Natural killer cell treated with Interleukin-12 subunit alpha and Interleukin-12 subunit beta and Interleukin-15 and Interleukin-18, amount 100 ng/mL, for 72 hours (primary cell): ENCODE results near the gene SCLT1. TPM values are rescaled to one million over a fixed set of nuclear protein-coding genes. Genes with fewer than 3 reads are reported as not detected.
A peak's percentile ranks its signal among the peaks of the same experiment; 100 is the strongest.

ENCODE experiments used
- ATAC-seq, 2 donors: fragments of 150-1000 bp; cut with Tn5 transposase in 1 of 2; sonication (Bioruptor Pico), chemical (Tn5 transposase) in 1 of 2; 2 replicates each; pipeline ENCODE4 v1.10.0; 2021
- DNase-seq: peaks from one replicate; pipeline ENCODE4 v3.0.0; 2022; ENCODE audit warnings: low spot score
- H3K27ac Mint-ChIP-seq, 2 donors: 1 replicate in 1 of 2; 2 replicates in 1 of 2; pipeline ENCODE4 v1.8.0; 2022; ENCODE audit warnings: mixed read lengths in 2 of 2, mild to moderate bottlenecking in 1 of 2, moderate library complexity in 1 of 2
- H3K27me3 Mint-ChIP-seq, 2 donors: 1 replicate in 1 of 2; 2 replicates in 1 of 2; pipeline ENCODE4 v1.8.0; 2022; ENCODE audit warnings: mixed read lengths in 2 of 2
- H3K36me3 Mint-ChIP-seq: one replicate; pipeline ENCODE4 v1.8.0; 2022; ENCODE audit warnings: mixed read lengths
- H3K4me1 Mint-ChIP-seq, 2 donors: 1 replicate in 1 of 2; 2 replicates in 1 of 2; pipeline ENCODE4 v1.8.0; 2022; ENCODE audit warnings: low read depth in 2 of 2, mixed read lengths in 2 of 2, mild to moderate bottlenecking in 1 of 2
- H3K4me3 Mint-ChIP-seq: one replicate; pipeline ENCODE4 v1.8.0; 2022; ENCODE audit warnings: mixed read lengths
- H3K9me3 Mint-ChIP-seq: 2 replicates; pipeline ENCODE4 v1.8.0; 2022; ENCODE audit warnings: mixed read lengths
- total RNA-seq, 2 donors: library from RNA; stranded (reverse); gene quantifications; one replicate each; pipeline ENCODE4 v1.2.3, GENCODE V29; 2022

The SCLT1 gene
- total RNA-seq, 2 donors from 2014 or later = 29.6 to 38.0 TPM

GRCh38 chr4:128869776-128870509 is 223.4 kb downstream of the SCLT1 start:
- Mint-ChIP-seq H3K36me3 (peaks cover 39% of the 10 kb centered on the region), H3K27me3 (no peaks in the 10 kb centered on the region)
- DNase-seq = no peak

GRCh38 chr4:128868758-128869157 is 224.6 kb downstream of the SCLT1 start:
- no peak for DNase-seq
- peak in 1 of 2 donors; percentile 21 for ATAC-seq
- Mint-ChIP-seq H3K27me3 (no peaks in the 10 kb centered on the region), H3K9me3 (no peaks in the 10 kb centered on the region), H3K27ac (peak overlapping the region; percentile 11 to 22), H3K4me1 (peaks cover 19 to 29% of the 10 kb centered on the region in 2 donors), H3K36me3 (peaks cover 37% of the 10 kb centered on the region), H3K4me3 (no peak overlapping the region)

More at GRCh38 chr4:128869776-128870509, 223.4 kb downstream of the SCLT1 start:
- H3K27ac Mint-ChIP-seq = peak overlapping the region; percentile 11 to 57
- H3K4me1 Mint-ChIP-seq = peaks cover 16 to 29% of the 10 kb centered on the region in 2 donors
- no peaks in the 10 kb centered on the region for H3K9me3 Mint-ChIP-seq
- no peak for ATAC-seq
- H3K4me3 Mint-ChIP-seq = no peak overlapping the region

GRCh38 chr4:128866691-128867090 is 226.6 kb downstream of the SCLT1 start:
- no peaks in the 10 kb centered on the region for H3K27me3 Mint-ChIP-seq
- H3K4me3 Mint-ChIP-seq = no peak overlapping the region
- H3K27ac Mint-ChIP-seq = peak overlapping the region; percentile 17 to 61
- H3K36me3 Mint-ChIP-seq = peaks cover 29% of the 10 kb centered on the region
- ATAC-seq = no peak
- H3K9me3 Mint-ChIP-seq = no peaks in the 10 kb centered on the region
- H3K4me1 Mint-ChIP-seq = peaks cover 38 to 47% of the 10 kb centered on the region in 2 donors
- DNase-seq = no peak

GRCh38 chr4:128866269-128866668 is 227.1 kb downstream of the SCLT1 start:
- DNase-seq (no peak), ATAC-seq (no peak)
- Mint-ChIP-seq H3K27ac (peak overlapping the region; percentile 17 to 61), H3K4me3 (no peak overlapping the region), H3K27me3 (no peaks in the 10 kb centered on the region), H3K4me1 (peaks cover 41 to 47% of the 10 kb centered on the region in 2 donors), H3K9me3 (no peaks in the 10 kb centered on the region), H3K36me3 (peaks cover 27% of the 10 kb centered on the region)

- Mint-ChIP-seq H3K4me1 (peaks cover 44 to 46% of the 10 kb centered on the region in 2 donors), H3K27ac (peak overlapping the region; percentile 28 to 51), H3K4me3 (no peak overlapping the region), H3K36me3 (peaks cover 24% of the 10 kb centered on the region), H3K27me3 (no peaks in the 10 kb centered on the region), H3K9me3 (no peaks in the 10 kb centered on the region)
- ATAC-seq (no peak), DNase-seq (no peak)
These were observed 228.2 kb downstream of the SCLT1 start for GRCh38 chr4:128865132-128865531.

GRCh38 chr4:128863312-128864075 is 229.8 kb downstream of the SCLT1 start:
- ATAC-seq (no peak), DNase-seq (peak; percentile 67)
- Mint-ChIP-seq H3K27me3 (no peaks in the 10 kb centered on the region), H3K36me3 (peaks cover 33% of the 10 kb centered on the region), H3K27ac (peak overlapping the region; percentile 70 to 81), H3K4me1 (peaks cover 52 to 53% of the 10 kb centered on the region in 2 donors), H3K9me3 (no peaks in the 10 kb centered on the region), H3K4me3 (peak overlapping the region; percentile 76)

GRCh38 chr4:128862608-128863311 is 230.6 kb downstream of the SCLT1 start:
- DNase-seq = peak; percentile 80
- H3K4me3 Mint-ChIP-seq = peak overlapping the region; percentile 76
- H3K27ac Mint-ChIP-seq = peak overlapping the region; percentile 70 to 81
- H3K27me3 Mint-ChIP-seq = no peaks in the 10 kb centered on the region
- H3K36me3 Mint-ChIP-seq = peaks cover 39% of the 10 kb centered on the region
- peak; percentile 85 to 93 for ATAC-seq
- no peaks in the 10 kb centered on the region for H3K9me3 Mint-ChIP-seq
- H3K4me1 Mint-ChIP-seq = peaks cover 52 to 55% of the 10 kb centered on the region in 2 donors

- Mint-ChIP-seq H3K27ac (peak overlapping the region; percentile 70 to 81), H3K36me3 (peaks cover 38% of the 10 kb centered on the region), H3K4me1 (peaks cover 55 to 60% of the 10 kb centered on the region in 2 donors), H3K27me3 (no peaks in the 10 kb centered on the region), H3K9me3 (no peaks in the 10 kb centered on the region), H3K4me3 (peak overlapping the region; percentile 76)
- DNase-seq (no peak), ATAC-seq (peak in 1 of 2 donors; percentile 2)
These were observed 231.4 kb downstream of the SCLT1 start for GRCh38 chr4:128861856-128862518.

- Mint-ChIP-seq H3K4me3 (peak overlapping the region; percentile 1), H3K27ac (peak overlapping the region; percentile 40 to 59), H3K4me1 (peaks cover 58 to 61% of the 10 kb centered on the region in 2 donors), H3K36me3 (peaks cover 37% of the 10 kb centered on the region), H3K27me3 (no peaks in the 10 kb centered on the region), H3K9me3 (no peaks in the 10 kb centered on the region)
- DNase-seq (no peak), ATAC-seq (no peak)
These were observed 233.3 kb downstream of the SCLT1 start for GRCh38 chr4:128859887-128860677.

- Mint-ChIP-seq H3K4me3 (no peak overlapping the region), H3K36me3 (peaks cover 37% of the 10 kb centered on the region), H3K27ac (peak overlapping the region; percentile 40 to 59), H3K4me1 (peaks cover 65 to 71% of the 10 kb centered on the region in 2 donors), H3K27me3 (no peaks in the 10 kb centered on the region), H3K9me3 (no peaks in the 10 kb centered on the region)
- no peak for DNase-seq
- no peak for ATAC-seq
These were observed 234.3 kb downstream of the SCLT1 start for GRCh38 chr4:128858879-128859671.

- Mint-ChIP-seq H3K4me3 (no peak overlapping the region), H3K9me3 (no peaks in the 10 kb centered on the region), H3K27ac (peak overlapping the region; percentile 82 to 93), H3K27me3 (no peaks in the 10 kb centered on the region), H3K4me1 (peaks cover 59 to 63% of the 10 kb centered on the region in 2 donors), H3K36me3 (peaks cover 36% of the 10 kb centered on the region)
- ATAC-seq = no peak
- DNase-seq = no peak
These were observed 237.1 kb downstream of the SCLT1 start for GRCh38 chr4:128856246-128856645.

- Mint-ChIP-seq H3K36me3 (peaks cover 32% of the 10 kb centered on the region), H3K4me3 (peak overlapping the region; percentile 83), H3K27me3 (no peaks in the 10 kb centered on the region), H3K4me1 (peaks cover 57 to 59% of the 10 kb centered on the region in 2 donors), H3K27ac (peak overlapping the region; percentile 82 to 93), H3K9me3 (no peaks in the 10 kb centered on the region)
- DNase-seq = no peak
- ATAC-seq = no peak
These were observed 237.7 kb downstream of the SCLT1 start for GRCh38 chr4:128855621-128856020.
